ENCODE measurements around the gene BCL11A.

DNA sequence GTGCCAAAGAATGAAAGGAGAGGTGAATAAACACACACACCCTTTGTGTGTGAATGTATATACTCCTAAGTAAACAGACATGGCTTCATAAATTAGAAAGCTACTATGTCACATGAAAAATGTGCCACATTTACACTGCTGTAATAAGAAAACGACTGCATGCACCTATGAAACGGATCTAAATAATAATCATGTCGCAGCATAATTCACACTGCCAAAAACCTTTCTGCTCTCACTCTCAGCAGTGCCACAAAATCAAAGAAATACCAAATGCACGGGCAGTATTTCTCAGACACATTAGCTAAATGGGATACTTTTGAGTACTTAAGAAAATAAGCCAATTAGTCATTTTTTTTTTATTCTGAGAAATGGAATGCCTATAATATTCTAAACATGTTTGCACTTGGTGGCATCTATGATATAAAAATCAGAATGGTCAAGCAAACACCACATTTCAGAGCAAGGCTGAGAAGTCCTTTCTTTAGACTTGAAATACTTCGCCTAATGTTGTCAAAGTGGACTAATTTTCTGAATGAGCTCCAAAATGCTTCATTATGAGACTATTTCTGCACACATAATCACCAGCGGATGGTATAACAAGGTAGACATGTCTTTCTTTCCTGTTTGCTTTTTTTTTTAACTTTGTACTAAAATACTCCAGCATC is 6.6 kb downstream of the BCL11A start:
- TF ChIP-seq POLR2A (IDR thresholded peaks at IDR 0.05) = no peak
- TF ChIP-seq, protein P1, sequence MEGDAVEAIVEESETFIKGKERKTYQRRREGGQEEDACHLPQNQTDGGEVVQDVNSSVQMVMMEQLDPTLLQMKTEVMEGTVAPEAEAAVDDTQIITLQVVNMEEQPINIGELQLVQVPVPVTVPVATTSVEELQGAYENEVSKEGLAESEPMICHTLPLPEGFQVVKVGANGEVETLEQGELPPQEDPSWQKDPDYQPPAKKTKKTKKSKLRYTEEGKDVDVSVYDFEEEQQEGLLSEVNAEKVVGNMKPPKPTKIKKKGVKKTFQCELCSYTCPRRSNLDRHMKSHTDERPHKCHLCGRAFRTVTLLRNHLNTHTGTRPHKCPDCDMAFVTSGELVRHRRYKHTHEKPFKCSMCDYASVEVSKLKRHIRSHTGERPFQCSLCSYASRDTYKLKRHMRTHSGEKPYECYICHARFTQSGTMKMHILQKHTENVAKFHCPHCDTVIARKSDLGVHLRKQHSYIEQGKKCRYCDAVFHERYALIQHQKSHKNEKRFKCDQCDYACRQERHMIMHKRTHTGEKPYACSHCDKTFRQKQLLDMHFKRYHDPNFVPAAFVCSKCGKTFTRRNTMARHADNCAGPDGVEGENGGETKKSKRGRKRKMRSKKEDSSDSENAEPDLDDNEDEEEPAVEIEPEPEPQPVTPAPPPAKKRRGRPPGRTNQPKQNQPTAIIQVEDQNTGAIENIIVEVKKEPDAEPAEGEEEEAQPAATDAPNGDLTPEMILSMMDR (IDR thresholded peaks at IDR 0.05) = no peak
